ENCODE data around the gene DNAJC4.
A peak's percentile ranks its signal among the peaks of the same experiment; 100 is the strongest.

DNAJC4 gene

DNA sequence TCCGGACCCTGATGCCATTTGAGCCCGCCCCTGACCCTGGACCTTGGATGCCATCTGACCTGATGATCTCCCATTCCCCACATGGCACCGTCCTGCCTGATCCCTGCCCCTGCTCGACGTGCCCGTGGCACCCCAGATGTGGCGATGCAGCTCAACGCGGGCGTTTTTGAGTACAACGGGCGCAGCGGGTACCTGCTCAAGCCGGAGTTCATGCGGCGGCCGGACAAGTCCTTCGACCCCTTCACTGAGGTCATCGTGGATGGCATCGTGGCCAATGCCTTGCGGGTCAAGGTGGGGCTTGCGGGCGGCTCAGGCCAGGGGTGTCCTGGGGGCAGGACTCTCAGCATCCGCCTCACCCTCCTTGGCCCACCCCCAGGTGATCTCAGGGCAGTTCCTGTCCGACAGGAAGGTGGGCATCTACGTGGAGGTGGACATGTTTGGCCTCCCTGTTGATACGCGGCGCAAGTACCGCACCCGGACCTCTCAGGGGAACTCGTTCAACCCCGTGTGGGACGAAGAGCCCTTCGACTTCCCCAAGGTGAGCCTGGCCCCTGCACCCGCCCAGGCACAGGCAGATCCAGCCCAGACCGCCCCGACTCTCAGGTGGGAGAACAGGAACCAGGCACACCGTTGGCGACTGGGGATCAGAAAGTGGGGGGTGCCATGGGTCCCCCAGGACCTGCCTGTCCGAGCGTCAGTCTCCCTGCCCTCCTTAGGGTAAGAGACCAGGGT is 32.1 kb downstream of the DNAJC4 start:
- Histone ChIP-seq H3K9ac (ENCODE audit: low read length) (no peak overlapping the region), H3K9me3 (ENCODE audit: control insufficient read depth, insufficient read depth, low read depth, low read length) (no peaks in the 10 kb centered on the region), H3K4me1 (ENCODE audit: control insufficient read depth, insufficient read depth, low read length) (no peaks in the 10 kb centered on the region; the same call in 1 of the 2 replicates), H3K27ac (ENCODE audit: low read depth, low read length) (no peak overlapping the region), H3K4me3 (ENCODE audit: low read depth, low read length) (no peak overlapping the region), H3K27me3 (ENCODE audit: control insufficient read depth, insufficient read depth, low read length) (no peaks in the 10 kb centered on the region), H3K36me3 (ENCODE audit: control insufficient read depth, insufficient read depth, low read length) (peaks cover 83% of the 10 kb centered on the region)

DNA sequence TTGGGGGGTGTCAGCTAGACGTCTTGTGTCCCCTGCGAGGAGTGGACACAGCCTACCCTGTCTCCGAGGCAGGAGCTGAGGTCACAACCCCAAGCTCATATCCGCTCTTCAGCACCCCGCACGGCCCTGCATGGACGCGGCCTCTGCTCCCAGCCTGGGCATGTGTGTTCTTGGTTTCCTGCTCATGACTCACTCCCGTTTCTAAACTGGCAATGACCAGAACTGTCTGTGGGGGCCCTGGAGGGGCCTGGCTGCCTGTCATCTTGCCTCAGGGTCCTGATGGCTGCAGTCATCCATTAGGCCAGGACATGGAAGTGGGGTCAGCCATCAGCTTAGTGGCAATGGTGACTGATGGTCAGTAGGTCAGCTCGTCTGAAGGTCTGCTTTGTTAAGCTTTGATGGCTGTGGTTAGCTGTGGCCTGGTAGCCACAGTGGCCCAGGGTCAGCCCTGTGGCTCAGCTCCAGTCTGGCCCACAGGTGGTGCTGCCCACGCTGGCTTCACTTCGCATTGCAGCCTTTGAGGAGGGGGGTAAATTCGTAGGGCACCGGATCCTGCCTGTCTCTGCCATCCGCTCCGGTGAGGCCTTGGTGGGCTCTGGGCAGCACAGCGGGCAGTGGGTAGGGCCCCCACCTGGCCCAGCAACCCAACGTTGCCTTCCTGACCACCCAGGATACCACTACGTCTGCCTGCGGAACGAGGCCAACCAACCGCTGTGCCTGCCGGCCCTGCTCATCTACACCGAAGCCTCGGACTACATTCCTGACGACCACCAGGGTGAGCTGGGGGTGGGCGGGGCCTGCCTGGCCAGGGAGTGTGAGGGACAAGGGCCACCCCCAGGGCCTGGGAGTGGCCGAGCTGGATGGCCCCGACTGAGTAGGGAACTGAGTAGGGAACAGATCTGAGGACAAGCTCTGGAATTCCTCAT is 32.9 kb downstream of the DNAJC4 start:
- Histone ChIP-seq H3K4me3 (ENCODE audit: low read depth, low read length) (no peak overlapping the region), H3K9me3 (ENCODE audit: control insufficient read depth, insufficient read depth, low read depth, low read length) (no peaks in the 10 kb centered on the region), H3K36me3 (ENCODE audit: control insufficient read depth, insufficient read depth, low read length) (peaks cover 79% of the 10 kb centered on the region), H3K9ac (ENCODE audit: low read length) (no peak overlapping the region), H3K27ac (ENCODE audit: low read depth, low read length) (no peak overlapping the region; the same call in 1 of the 2 replicates), H3K27me3 (ENCODE audit: control insufficient read depth, insufficient read depth, low read length) (no peaks in the 10 kb centered on the region), H3K4me1 (ENCODE audit: control insufficient read depth, insufficient read depth, low read length) (peaks cover 5% of the 10 kb centered on the region)

DNA sequence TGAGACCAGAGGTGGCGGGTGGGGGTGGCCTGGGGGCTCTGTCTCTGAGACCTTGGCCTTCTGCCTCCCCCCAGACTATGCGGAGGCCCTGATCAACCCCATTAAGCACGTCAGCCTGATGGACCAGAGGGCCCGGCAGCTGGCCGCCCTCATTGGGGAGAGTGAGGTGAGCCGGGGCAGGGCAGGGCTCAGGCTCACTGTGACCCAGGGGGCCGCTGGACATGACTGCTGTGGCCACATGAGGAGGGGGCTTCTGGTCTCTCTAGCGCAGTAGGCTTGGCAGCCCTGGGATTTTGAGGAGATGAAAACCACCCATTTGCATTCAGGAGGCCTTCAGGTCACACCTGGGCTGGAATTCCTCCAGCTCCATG is 33.6 kb downstream of the DNAJC4 start:
- no peak overlapping the region for H3K27ac ChIP-seq (ENCODE audit: low read depth, low read length)
- H3K4me1 ChIP-seq (ENCODE audit: control insufficient read depth, insufficient read depth, low read length): peaks cover 11% of the 10 kb centered on the region
- H3K36me3 ChIP-seq (ENCODE audit: control insufficient read depth, insufficient read depth, low read length): peaks cover 73% of the 10 kb centered on the region
- no peak overlapping the region for H3K9ac ChIP-seq (ENCODE audit: low read length)
- no peaks in the 10 kb centered on the region for H3K27me3 ChIP-seq (ENCODE audit: control insufficient read depth, insufficient read depth, low read length)
- H3K9me3 ChIP-seq (ENCODE audit: control insufficient read depth, insufficient read depth, low read depth, low read length): no peaks in the 10 kb centered on the region
- no peak overlapping the region for H3K4me3 ChIP-seq (ENCODE audit: low read depth, low read length)

DNA sequence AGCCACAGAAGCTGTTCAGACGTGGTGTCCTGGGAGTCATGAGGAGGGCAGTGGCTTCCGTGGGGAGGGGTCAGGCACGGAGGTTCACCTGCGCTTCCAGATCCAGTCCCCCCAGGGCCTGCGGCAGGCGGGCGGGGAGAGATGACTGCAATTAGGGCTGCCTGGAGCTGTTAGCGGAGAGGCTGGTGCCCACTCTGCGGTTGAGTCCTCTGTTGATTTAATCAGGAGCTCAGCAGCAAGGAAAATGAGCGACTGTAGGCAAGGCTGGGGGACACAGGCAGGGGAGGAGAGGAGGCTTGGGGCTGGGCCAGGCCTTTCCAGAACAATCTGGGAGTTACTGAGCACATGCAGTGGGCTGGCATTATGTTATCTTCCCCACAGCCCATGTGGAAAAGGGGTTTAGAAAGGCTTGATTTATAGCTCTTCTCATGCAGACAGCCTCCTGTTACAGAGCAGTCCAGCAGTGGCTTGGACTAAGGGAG is 34.1 kb downstream of the DNAJC4 start:
- H3K9me3 ChIP-seq (ENCODE audit: control insufficient read depth, insufficient read depth, low read depth, low read length): no peaks in the 10 kb centered on the region
- no peak overlapping the region for H3K27ac ChIP-seq (ENCODE audit: low read depth, low read length)
- peaks cover 11% of the 10 kb centered on the region for H3K4me1 ChIP-seq (ENCODE audit: control insufficient read depth, insufficient read depth, low read length)
- peaks cover 69% of the 10 kb centered on the region for H3K36me3 ChIP-seq (ENCODE audit: control insufficient read depth, insufficient read depth, low read length)
- H3K9ac ChIP-seq (ENCODE audit: low read length): no peak overlapping the region
- no peak overlapping the region for H3K4me3 ChIP-seq (ENCODE audit: low read depth, low read length)
- no peaks in the 10 kb centered on the region for H3K27me3 ChIP-seq (ENCODE audit: control insufficient read depth, insufficient read depth, low read length)

DNA sequence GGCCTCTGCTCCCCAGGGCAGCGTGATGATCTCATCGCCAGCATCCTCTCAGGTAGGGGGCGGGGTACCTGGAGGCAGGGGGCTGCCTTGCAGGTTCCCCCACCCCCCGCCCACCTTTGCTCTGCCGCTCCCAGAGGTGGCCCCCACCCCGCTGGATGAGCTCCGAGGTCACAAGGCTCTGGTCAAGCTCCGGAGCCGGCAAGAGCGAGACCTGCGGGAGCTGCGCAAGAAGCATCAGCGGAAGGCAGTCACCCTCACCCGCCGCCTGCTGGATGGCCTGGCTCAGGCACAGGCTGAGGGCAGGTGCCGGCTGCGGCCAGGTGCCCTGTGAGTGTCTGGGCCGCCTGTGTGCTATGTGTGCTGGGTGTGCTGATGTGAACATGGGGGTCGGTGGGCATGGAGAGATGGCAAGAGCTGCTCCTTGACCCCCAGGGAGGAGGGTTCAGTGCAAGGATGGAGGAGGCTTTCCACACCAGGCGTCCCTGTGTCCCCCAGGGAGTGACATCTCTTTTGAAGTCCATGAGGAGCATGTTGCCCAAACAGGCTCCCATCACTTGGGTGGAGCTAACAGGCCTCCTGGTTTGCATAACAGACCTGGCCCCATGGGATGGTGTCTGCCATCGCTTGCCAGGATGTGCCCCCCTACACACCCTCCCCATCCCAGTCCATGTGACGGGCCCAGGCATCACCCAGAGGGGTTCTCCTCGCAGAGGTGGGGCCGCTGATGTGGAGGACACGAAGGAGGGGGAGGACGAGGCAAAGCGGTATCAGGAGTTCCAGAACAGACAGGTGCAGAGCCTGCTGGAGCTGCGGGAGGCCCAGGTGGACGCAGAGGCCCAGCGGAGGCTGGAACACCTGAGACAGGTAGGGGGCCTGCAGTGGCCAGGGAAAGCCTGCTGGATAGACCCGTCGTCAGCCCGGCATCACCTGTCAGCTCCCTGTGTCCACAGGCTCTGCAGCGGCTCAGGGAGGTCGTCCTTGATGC is 35.1 kb downstream of the DNAJC4 start:
- Histone ChIP-seq H3K4me1 (ENCODE audit: control insufficient read depth, insufficient read depth, low read length) (peaks cover 11% of the 10 kb centered on the region), H3K36me3 (ENCODE audit: control insufficient read depth, insufficient read depth, low read length) (peaks cover 58% of the 10 kb centered on the region), H3K9me3 (ENCODE audit: control insufficient read depth, insufficient read depth, low read depth, low read length) (no peaks in the 10 kb centered on the region), H3K27me3 (ENCODE audit: control insufficient read depth, insufficient read depth, low read length) (no peaks in the 10 kb centered on the region), H3K9ac (ENCODE audit: low read length) (no peak overlapping the region), H3K27ac (ENCODE audit: low read depth, low read length) (no peak overlapping the region), H3K4me3 (ENCODE audit: low read depth, low read length) (no peak overlapping the region)

DNA sequence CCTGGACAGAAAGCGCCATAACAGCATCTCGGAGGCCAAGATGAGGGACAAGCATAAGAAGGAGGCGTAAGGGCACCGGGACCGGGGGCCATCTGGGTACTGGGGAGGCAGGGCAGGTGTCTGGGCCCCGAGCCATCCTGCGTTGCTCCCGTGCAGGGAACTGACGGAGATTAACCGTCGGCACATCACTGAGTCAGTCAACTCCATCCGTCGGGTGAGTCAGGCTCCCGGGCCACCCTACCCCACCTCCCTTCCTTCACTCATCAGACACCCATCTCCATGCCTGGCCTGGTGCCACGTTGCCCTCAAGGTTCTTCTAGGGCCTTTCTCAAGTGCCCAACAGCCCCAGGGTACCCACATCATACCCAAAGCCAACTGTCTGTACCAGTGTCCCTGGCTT is 36.0 kb downstream of the DNAJC4 start:
- H3K27ac ChIP-seq (ENCODE audit: low read depth, low read length): no peak overlapping the region
- H3K9me3 ChIP-seq (ENCODE audit: control insufficient read depth, insufficient read depth, low read depth, low read length): no peaks in the 10 kb centered on the region
- peaks cover 54% of the 10 kb centered on the region for H3K36me3 ChIP-seq (ENCODE audit: control insufficient read depth, insufficient read depth, low read length)
- no peak overlapping the region for H3K9ac ChIP-seq (ENCODE audit: low read length)
- H3K27me3 ChIP-seq (ENCODE audit: control insufficient read depth, insufficient read depth, low read length): no peaks in the 10 kb centered on the region
- H3K4me3 ChIP-seq (ENCODE audit: low read depth, low read length): no peak overlapping the region
- H3K4me1 ChIP-seq (ENCODE audit: control insufficient read depth, insufficient read depth, low read length): peaks cover 11% of the 10 kb centered on the region

DNA sequence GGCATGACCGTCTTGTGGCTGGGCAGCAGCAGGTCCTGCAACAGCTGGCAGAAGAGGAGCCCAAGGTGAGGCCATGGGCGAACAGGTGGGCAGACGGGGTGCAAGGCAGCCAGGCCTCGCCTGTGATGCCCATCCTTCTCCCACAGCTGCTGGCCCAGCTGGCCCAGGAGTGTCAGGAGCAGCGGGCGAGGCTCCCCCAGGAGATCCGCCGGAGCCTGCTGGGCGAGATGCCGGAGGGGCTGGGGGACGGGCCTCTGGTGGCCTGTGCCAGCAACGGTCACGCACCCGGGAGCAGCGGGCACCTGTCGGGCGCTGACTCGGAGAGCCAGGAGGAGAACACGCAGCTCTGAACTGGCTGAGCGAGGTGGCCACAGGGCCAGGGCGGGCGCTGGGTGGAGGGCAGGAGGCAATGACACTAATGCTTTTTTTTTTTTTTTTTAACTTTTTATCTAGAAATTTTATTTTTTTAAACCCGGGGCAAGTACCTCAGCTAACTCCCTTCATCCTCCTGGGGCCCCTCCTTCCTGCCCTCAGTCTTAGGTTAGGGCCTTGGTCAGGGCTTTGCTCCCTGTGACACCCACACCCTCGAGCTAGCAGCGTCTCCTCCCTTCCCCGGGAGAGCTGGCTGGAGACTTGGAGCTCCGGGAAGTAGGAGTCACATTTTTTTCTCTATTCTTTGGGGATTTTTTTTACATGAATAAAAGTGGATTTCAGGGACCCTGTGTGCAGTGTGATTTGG is 37.0 kb downstream of the DNAJC4 start:
- Histone ChIP-seq H3K9me3 (ENCODE audit: control insufficient read depth, insufficient read depth, low read depth, low read length) (no peaks in the 10 kb centered on the region), H3K4me3 (ENCODE audit: low read depth, low read length) (no peak overlapping the region), H3K9ac (ENCODE audit: low read length) (no peak overlapping the region), H3K36me3 (ENCODE audit: control insufficient read depth, insufficient read depth, low read length) (peaks cover 44% of the 10 kb centered on the region), H3K27ac (ENCODE audit: low read depth, low read length) (no peak overlapping the region), H3K27me3 (ENCODE audit: control insufficient read depth, insufficient read depth, low read length) (no peaks in the 10 kb centered on the region), H3K4me1 (ENCODE audit: control insufficient read depth, insufficient read depth, low read length) (peaks cover 16% of the 10 kb centered on the region)

DNA sequence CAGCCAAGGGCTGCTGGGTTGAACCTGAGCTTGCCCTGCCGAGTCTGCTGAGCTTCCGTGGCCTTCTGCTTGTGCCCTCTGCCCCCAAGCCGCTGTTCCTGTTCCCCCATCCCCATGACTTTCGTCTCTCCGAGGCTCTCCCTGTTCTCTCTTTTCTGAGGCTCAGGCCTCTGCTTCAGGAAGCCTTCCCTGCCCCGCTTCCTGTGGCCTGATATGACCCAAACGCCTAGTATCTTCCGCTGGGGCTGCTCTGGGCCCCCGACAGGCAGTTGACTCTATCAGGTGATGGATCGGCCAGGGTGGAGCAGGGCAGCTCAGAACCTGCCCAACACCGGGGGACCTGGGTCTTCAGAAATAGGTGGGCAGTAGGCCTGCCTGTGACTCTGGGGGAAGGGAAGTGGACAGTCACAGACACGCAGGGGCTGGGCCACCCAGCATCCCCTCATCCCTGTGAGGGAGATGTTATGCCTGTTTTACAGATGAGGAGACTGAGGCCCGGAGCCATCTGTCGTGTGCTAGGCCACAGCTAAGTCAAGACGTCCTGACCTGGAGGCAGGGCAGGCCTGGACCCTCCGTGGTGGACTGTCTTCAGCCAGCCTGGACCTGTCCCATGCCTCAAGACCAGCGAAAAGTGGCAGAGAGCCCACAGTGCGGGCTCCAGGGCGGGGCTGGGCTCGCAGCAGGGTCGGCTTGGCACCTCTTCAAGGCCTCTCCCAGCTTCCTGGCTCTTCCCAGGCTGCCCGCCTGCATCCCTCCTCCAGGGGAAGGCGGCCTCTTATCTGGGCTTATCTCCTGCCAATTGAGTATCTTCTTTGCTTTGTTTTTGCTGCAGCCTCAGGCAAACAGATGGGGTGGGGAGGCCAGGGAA is 37.9 kb downstream of the DNAJC4 start:
- H3K4me1 ChIP-seq (ENCODE audit: control insufficient read depth, insufficient read depth, low read length): peaks cover 16% of the 10 kb centered on the region
- no peaks in the 10 kb centered on the region for H3K27me3 ChIP-seq (ENCODE audit: control insufficient read depth, insufficient read depth, low read length)
- no peaks in the 10 kb centered on the region for H3K9me3 ChIP-seq (ENCODE audit: control insufficient read depth, insufficient read depth, low read depth, low read length)
- peak overlapping the region; percentile 87 for H3K4me3 ChIP-seq (ENCODE audit: low read depth, low read length)
- H3K36me3 ChIP-seq (ENCODE audit: control insufficient read depth, insufficient read depth, low read length): peaks cover 35% of the 10 kb centered on the region
- peak overlapping the region; percentile 88 for H3K9ac ChIP-seq (ENCODE audit: low read length)
- H3K27ac ChIP-seq (ENCODE audit: low read depth, low read length): no peak overlapping the region

DNA sequence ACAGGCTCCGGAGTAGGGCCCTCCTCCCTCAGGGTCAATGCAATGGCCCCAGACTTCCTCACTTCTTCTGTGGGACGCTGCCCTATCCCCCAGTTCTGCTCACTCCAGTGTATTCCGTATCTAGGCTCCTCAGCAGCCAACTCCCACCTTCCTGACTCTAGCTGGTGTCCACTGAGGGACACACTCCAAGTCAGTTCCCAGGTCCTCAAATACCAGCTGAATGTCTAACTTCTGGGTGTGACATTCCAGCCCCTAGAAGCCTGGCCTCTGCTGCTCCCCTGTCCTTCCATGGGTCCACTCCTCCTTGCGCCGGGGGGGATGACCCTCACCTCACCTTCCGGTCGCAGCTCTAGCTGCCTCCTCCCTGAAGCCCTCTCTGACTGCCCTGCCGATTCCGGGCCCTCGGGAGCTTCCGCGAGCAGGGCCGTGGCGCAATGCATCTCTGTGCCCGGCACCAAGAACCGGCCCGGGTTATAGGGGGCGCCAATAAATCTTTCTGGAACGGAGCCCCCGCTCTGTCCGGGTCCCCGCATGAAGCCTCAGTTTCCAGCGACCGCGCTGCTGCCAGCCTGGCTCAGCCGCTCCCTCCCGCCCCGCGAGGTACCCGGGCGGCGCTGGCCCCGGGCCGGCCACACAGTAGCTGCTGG is 38.7 kb downstream of the DNAJC4 start:
- Histone ChIP-seq H3K27ac (ENCODE audit: low read depth, low read length) (peak overlapping the region; percentile 82), H3K27me3 (ENCODE audit: control insufficient read depth, insufficient read depth, low read length) (no peaks in the 10 kb centered on the region), H3K9me3 (ENCODE audit: control insufficient read depth, insufficient read depth, low read depth, low read length) (no peaks in the 10 kb centered on the region), H3K36me3 (ENCODE audit: control insufficient read depth, insufficient read depth, low read length) (peaks cover 29% of the 10 kb centered on the region), H3K4me3 (ENCODE audit: low read depth, low read length) (peak overlapping the region; percentile 87), H3K4me1 (ENCODE audit: control insufficient read depth, insufficient read depth, low read length) (peaks cover 19% of the 10 kb centered on the region), H3K9ac (ENCODE audit: low read length) (peak overlapping the region; percentile 88)

All from HUES6 (cell line).